Right lobe of liver (tissue), 6 donors: ENCODE measurements around the gene ZFC3H1. TPM values are rescaled to one million over a fixed set of nuclear protein-coding genes. Genes with fewer than 3 reads are reported as not detected.

Experiments used
- ATAC-seq, 4 donors: fragments of 200-7000 bp; cut with Tn5 transposase; one replicate each; pipeline ENCODE4 v1.9.1; 2020; ENCODE audit warnings: mild to moderate bottlenecking in 4 of 4, moderate library complexity in 4 of 4
- DNase-seq, 3 donors: peaks; one replicate each; pipeline ENCODE4 v3.0.0-alpha.2; 2020
- H3K27ac ChIP-seq, 3 donors: fragments of 200-600 bp; one replicate each; pipeline ENCODE4 v1.8.0; 2022
- H3K27me3 ChIP-seq, 2 donors: fragments of 200-600 bp; one replicate each; pipeline ENCODE4 v1.8.0; 2022
- H3K36me3 ChIP-seq, 4 donors: fragments of 200-600 bp; sonication (generic) in 1 of 4; one replicate each; pipeline versions ENCODE4 v1.5.1 to v1.8.0; 2017 to 2022; ENCODE audit warnings: control low read depth in 1 of 4
- H3K4me1 ChIP-seq, 4 donors: fragments of 200-600 bp; sonication (generic) in 1 of 4; one replicate each; pipeline versions ENCODE4 v1.5.1 to v1.8.0; 2017 to 2022; ENCODE audit warnings: control low read depth in 1 of 4
- H3K4me3 ChIP-seq, 3 donors: fragments of 200-600 bp; one replicate each; pipeline ENCODE4 v1.8.0; 2022
- H3K9me3 ChIP-seq, 4 donors: fragments of 200-600 bp; sonication (generic) in 1 of 4; one replicate each; pipeline versions ENCODE4 v1.5.1 to v1.8.0; 2017 to 2022; ENCODE audit warnings: control low read depth in 1 of 4
- CTCF ChIP-seq, 4 donors: fragments of 200-600 bp in 3 of 4; fragments of 450-650 bp in 1 of 4; IDR thresholded peaks; one replicate each; pipeline versions ENCODE4 v1.5.1 to v1.8.0; 2016 to 2022; ENCODE audit warnings: antibody characterized with exemption in 4 of 4, mild to moderate bottlenecking in 2 of 4
- POLR2A ChIP-seq: fragments of 450-650 bp; IDR thresholded peaks from one replicate; pipeline ENCODE4 v1.6.1; 2017; ENCODE audit warnings: antibody characterized with exemption, mild to moderate bottlenecking
- WGBS: methylation state at CpG from one replicate; pipeline ENCODE4 v1.1.6; 2018; ENCODE audit warnings: low coverage, low lambda C conversion rate; ENCODE audit not compliant: insufficient coverage; ENCODE audit errors: missing lambda C conversion rate; 5-methylcytosine and 5-hydroxymethylcytosine counted together
- intact Hi-C, 2 donors: fragments of 100-400 bp; cut with DNase I; formaldehyde crosslinking; loops; one replicate each; pipeline versions ENCODE4 v1.11.2 to v1.14.1; 2022
- small RNA-seq, 2 experiments: library from RNA; depleted of rRNA; stranded (forward); fragments of <200 nt; gene quantifications; one replicate each; pipeline ENCODE3, GENCODE V24; 2016
- total RNA-seq, 6 experiments: library from RNA; depleted of rRNA in 2 of 6; stranded (reverse); fragments of >200 nt in 2 of 6; fragmentation: NEBNext Ultra II Directional in 3 of 6; extraction: Animal tissue kit (Norgen Biotek cat#: 25700) in 3 of 6; gene quantifications; one replicate each; pipeline versions ENCODE4 v1.1.0 to v1.2.4, GENCODE V29; 2016 to 2023
- donor health status: DM: no; HTN: yes; CAD: no.
- donor health status: DM: no; HTN: no; CAD: no.
- donor health status: DM: no; HTN: no; CAD: no.
- donor health status: DM: no; HTN: yes; CAD: no.
- donor health status: DM: no; HTN: yes; CAD: no.

The ZFC3H1 gene
- total RNA-seq, 6 experiments from 2014 or later: 13.0 to 27.3 (median 19.1) TPM

- H3K27ac ChIP-seq: no peak overlapping the region
- intact Hi-C loops: no loop called here
Measured at GRCh38 chr12:71565535-71565934, 98.1 kb downstream of the ZFC3H1 start.

DNA sequence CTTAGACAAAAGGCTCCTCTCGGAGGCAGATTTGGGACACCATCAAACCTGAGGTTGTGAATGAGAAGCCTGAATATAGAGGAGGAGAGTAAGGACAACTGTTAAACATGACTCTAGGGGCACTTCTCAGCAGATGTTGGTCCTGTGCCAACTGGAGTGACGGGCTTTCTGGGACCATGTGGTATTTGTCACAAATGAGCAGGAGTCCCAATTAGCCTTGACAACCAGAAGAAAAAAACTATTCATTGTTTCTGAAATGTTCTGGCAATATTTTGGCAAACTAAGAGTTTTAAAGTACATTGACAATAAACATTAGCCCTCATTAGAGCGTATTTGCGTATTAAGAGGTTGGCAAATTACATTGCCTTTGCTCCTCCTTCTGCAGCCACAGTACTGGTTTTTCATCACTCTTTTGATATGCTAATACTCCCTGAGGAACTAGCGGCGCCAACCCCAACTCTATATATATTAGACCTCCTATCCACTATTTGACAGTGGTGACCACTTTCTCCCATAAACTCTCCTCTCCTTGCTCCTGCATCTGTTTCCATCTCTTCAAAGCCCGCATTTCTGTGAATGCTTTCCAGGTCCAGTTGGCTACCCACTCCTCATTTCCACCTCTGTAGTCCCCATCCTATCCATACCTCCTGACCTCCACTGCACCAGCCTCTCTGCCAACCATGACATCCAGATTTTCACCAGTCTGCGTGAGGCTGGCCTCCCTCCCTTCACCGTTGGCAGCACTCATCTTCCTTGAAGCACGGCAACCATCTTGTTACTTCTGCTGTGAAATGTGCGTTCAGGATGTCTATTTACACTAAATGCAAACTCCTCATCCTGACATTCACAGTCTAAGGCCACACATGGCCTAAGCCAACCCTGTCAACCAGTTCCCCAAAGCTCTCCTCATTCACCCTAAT is 100.7 kb downstream of the ZFC3H1 start:
- intact Hi-C loops: no loop called here

More at GRCh38 chr12:71565535-71565934, 98.1 kb downstream of the ZFC3H1 start:
- DNase-seq: no peak
- WGBS: 39% methylated on average over 1 of the region's 1 CpG
- TF ChIP-seq POLR2A (no peak), CTCF (IDR thresholded peaks at IDR 0.05) (no peak)
- no peaks in the 10 kb centered on the region for H3K9me3 ChIP-seq
- no peaks in the 10 kb centered on the region for H3K27me3 ChIP-seq
- no peak for ATAC-seq
- H3K36me3 ChIP-seq: no peaks in the 10 kb centered on the region
- H3K4me3 ChIP-seq: no peak overlapping the region
- no peaks in the 10 kb centered on the region for H3K4me1 ChIP-seq

More for the DNA sequence above, 100.7 kb downstream of the ZFC3H1 start:
- WGBS: 73% methylated on average over 11 of the region's 11 CpGs
- DNase-seq (no peak), ATAC-seq (no peak)
- Histone ChIP-seq H3K9me3 (no peaks in the 10 kb centered on the region), H3K27ac (no peak overlapping the region), H3K27me3 (no peaks in the 10 kb centered on the region), H3K4me3 (no peak overlapping the region), H3K36me3 (no peaks in the 10 kb centered on the region), H3K4me1 (no peaks in the 10 kb centered on the region)
- no peak for TF ChIP-seq POLR2A

Small RNA genes within 50 kb of the gene (small RNA-seq; reads per million reads assigned to genes)
- 0 reads per million in 2 experiments for gene RF00560

Other genes with a start within 250 kb of the ZFC3H1 start
- under 1 TPM; 0.11 to 0.31 (median 0.17) TPM for gene LGR5, start 224.1 kb downstream of the ZFC3H1 start, total RNA-seq
- 1 to 10 TPM; 1.3 to 3.2 (median 2.0) TPM for gene THAP2, start 453 bp upstream of the ZFC3H1 start, total RNA-seq
- 10 to 100 TPM; 11.2 to 18.9 (median 15.7) TPM for gene TMEM19, start 22.2 kb upstream of the ZFC3H1 start, total RNA-seq
- gene RAB21, start 91.0 kb upstream of the ZFC3H1 start, total RNA-seq: 10 to 100 TPM; 23.0 to 45.2 (median 31.3) TPM
- 10 to 100 TPM; 15.6 to 36.5 (median 25.5) TPM for gene TBC1D15, start 175.9 kb upstream of the ZFC3H1 start, total RNA-seq